ENCODE results near the gene SERTAD1.

SERTAD1 gene

DNA sequence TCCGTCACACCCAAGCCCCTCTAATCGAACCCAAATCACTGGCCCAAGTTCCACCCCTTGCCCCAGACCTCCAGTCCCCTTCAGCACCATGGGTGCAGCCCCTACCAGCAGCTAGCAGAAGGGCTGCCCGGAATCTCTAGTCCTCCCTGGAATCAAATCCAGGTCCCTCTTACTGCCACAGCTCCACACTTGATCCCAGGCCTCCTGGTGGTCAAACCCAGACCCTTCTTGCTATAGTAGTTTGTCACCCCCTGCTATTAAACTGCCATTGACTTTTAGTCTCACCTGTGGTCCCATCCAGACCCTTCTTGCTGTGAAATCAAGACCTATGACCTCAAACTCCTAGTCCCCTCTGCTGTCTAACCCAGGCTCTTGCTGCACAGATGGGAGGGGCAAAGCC, 44.5 kb downstream of the SERTAD1 start:
- H3K4me3 ChIP-seq = no peak overlapping the region
- TF ChIP-seq, protein P1, sequence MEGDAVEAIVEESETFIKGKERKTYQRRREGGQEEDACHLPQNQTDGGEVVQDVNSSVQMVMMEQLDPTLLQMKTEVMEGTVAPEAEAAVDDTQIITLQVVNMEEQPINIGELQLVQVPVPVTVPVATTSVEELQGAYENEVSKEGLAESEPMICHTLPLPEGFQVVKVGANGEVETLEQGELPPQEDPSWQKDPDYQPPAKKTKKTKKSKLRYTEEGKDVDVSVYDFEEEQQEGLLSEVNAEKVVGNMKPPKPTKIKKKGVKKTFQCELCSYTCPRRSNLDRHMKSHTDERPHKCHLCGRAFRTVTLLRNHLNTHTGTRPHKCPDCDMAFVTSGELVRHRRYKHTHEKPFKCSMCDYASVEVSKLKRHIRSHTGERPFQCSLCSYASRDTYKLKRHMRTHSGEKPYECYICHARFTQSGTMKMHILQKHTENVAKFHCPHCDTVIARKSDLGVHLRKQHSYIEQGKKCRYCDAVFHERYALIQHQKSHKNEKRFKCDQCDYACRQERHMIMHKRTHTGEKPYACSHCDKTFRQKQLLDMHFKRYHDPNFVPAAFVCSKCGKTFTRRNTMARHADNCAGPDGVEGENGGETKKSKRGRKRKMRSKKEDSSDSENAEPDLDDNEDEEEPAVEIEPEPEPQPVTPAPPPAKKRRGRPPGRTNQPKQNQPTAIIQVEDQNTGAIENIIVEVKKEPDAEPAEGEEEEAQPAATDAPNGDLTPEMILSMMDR (IDR thresholded peaks at IDR 0.05) = no peak
- DNase-seq (ENCODE audit: low spot score) = no peak
- no peak overlapping the region for H3K27ac ChIP-seq

GRCh38 chr19:40380199-40381037, 45.4 kb downstream of the SERTAD1 start:
- H3K27ac ChIP-seq = no peak overlapping the region
- no peak overlapping the region for H3K4me3 ChIP-seq
- no peak for DNase-seq (ENCODE audit: low spot score)
- TF ChIP-seq, protein P1 (IDR thresholded peaks at IDR 0.05) = no peak

GRCh38 chr19:40379446-40380198, 46.2 kb downstream of the SERTAD1 start:
- Histone ChIP-seq H3K27ac (no peak overlapping the region), H3K4me3 (no peak overlapping the region)
- no peak for DNase-seq (ENCODE audit: low spot score)
- TF ChIP-seq, protein P1 (IDR thresholded peaks at IDR 0.05) = no peak

DNA sequence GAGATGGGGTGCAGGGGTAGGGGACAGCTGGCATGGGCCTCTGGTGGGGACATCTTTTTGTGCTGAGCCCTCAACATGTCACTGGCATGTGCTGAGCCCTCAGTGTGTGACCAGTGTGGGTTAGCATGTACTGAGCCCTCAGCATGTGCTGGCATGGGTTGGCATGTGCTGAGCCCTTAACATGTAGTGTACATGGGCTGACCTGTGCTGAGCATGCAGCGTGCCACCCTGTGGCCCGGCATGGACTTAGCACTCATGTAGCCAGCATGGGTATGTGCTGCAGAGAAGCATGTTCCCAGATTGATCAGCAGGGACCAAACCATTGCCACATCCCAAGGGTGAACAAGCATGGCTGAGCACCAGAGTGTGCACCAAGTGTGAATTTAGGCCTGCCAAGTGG, 47.3 kb downstream of the SERTAD1 start:
- TF ChIP-seq, protein P1 (IDR thresholded peaks at IDR 0.05) = no peak
- H3K4me3 ChIP-seq = no peak overlapping the region
- DNase-seq (ENCODE audit: low spot score) = no peak
- no peak overlapping the region for H3K27ac ChIP-seq

GRCh38 chr19:40377876-40378385, 47.9 kb downstream of the SERTAD1 start:
- no peak overlapping the region for H3K4me3 ChIP-seq
- TF ChIP-seq, protein P1 (IDR thresholded peaks at IDR 0.05) = no peak
- DNase-seq (ENCODE audit: low spot score) = no peak

GRCh38 chr19:40376286-40376862, 49.4 kb downstream of the SERTAD1 start:
- TF ChIP-seq, protein P1 (IDR thresholded peaks at IDR 0.05) = no peak
- DNase-seq (ENCODE audit: low spot score) = no peak
- Histone ChIP-seq H3K27ac (no peak overlapping the region), H3K4me3 (no peak overlapping the region)

More at GRCh38 chr19:40377876-40378385, 47.9 kb downstream of the SERTAD1 start:
- no peak overlapping the region for H3K27ac ChIP-seq

Measured in coronary artery (tissue), 2 donors.